GM23338 (cell line): ENCODE measurements around the gene NBAS. TPM values are rescaled to one million over a fixed set of nuclear protein-coding genes. Genes with fewer than 3 reads are reported as not detected.

Source experiments
- ATAC-seq: fragments of 200-7000 bp; cut with Tn5 transposase; 3 replicates; pipeline ENCODE4 v1.9.1; 2020
- DNase-seq: peaks from one replicate; pipeline ENCODE4 v3.0.0-alpha.2; 2015; ENCODE audit warnings: low spot score
- H2AFZ ChIP-seq: fragments of 200-600 bp; sonication (generic); 2 replicates; pipeline ENCODE4 v1.8.0; 2016; ENCODE audit warnings: antibody characterized with exemption, mild to moderate bottlenecking, moderate library complexity
- H3F3A ChIP-seq: fragments of 200-600 bp; sonication (generic); replicated peaks from 2 replicates; pipeline ENCODE4 v1.8.0; 2017; ENCODE audit warnings: antibody characterized with exemption, mixed run types, low read depth
- H3K27ac ChIP-seq: fragments of 200-600 bp; sonication (generic); 2 replicates; pipeline ENCODE4 v1.6.1; 2016; ENCODE audit warnings: low read depth
- H3K27me3 ChIP-seq: fragments of 200-600 bp; sonication (generic); 2 replicates; pipeline ENCODE4 v1.8.0; 2016; ENCODE audit warnings: mild to moderate bottlenecking, mixed run types, moderate library complexity; ENCODE audit not compliant: insufficient read depth
- H3K36me3 ChIP-seq: fragments of 200-600 bp; sonication (generic); 2 replicates; pipeline ENCODE4 v1.8.0; 2016; ENCODE audit warnings: mild to moderate bottlenecking; ENCODE audit not compliant: insufficient read depth
- H3K4me1 ChIP-seq: fragments of 200-600 bp; sonication (generic); 2 replicates; pipeline ENCODE4 v1.8.0; 2016; ENCODE audit warnings: mild to moderate bottlenecking, moderate library complexity; ENCODE audit not compliant: insufficient read depth
- H3K4me2 ChIP-seq: fragments of 200-600 bp; sonication (generic); 2 replicates; pipeline ENCODE4 v1.7.1; 2017; ENCODE audit warnings: mixed run types
- H3K4me3 ChIP-seq: fragments of 200-600 bp; sonication (generic); 2 replicates; pipeline ENCODE4 v1.6.1; 2016; ENCODE audit warnings: mixed run types
- H3K79me2 ChIP-seq: fragments of 200-600 bp; sonication (generic); replicated peaks from 2 replicates; pipeline ENCODE4 v1.8.0; 2017; ENCODE audit warnings: mild to moderate bottlenecking; ENCODE audit not compliant: insufficient read depth
- H3K9me2 ChIP-seq: fragments of 200-600 bp; sonication (generic); 2 replicates; pipeline ENCODE4 v1.8.0; 2017; ENCODE audit not compliant: insufficient read depth
- H4K20me1 ChIP-seq: fragments of 200-600 bp; sonication (generic); replicated peaks from 2 replicates; pipeline ENCODE4 v1.8.0; 2017; ENCODE audit warnings: mild to moderate bottlenecking; ENCODE audit not compliant: insufficient read depth
- H3K27ac Mint-ChIP-seq: 2 replicates; pipeline ENCODE4 v1.8.0; 2020; ENCODE audit warnings: inconsistent platforms, mild to moderate bottlenecking, moderate library complexity, mixed read lengths
- H3K27me3 Mint-ChIP-seq: 3 replicates; pipeline ENCODE4 v1.8.0; 2022; ENCODE audit warnings: low read depth, mild to moderate bottlenecking, moderate library complexity, mixed read lengths, inconsistent platforms; ENCODE audit not compliant: insufficient read depth, poor library complexity
- H3K36me3 Mint-ChIP-seq: 3 replicates; pipeline ENCODE4 v1.8.0; 2021; ENCODE audit warnings: low read depth, mild to moderate bottlenecking, inconsistent platforms, moderate library complexity, mixed read lengths
- H3K4me1 Mint-ChIP-seq: 3 replicates; pipeline ENCODE4 v1.8.0; 2020; ENCODE audit warnings: mild to moderate bottlenecking, inconsistent platforms, mixed read lengths
- H3K4me3 Mint-ChIP-seq: 3 replicates; pipeline ENCODE4 v1.8.0; 2021; ENCODE audit warnings: moderate library complexity, mild to moderate bottlenecking, inconsistent platforms, mixed read lengths
- H3K9me3 Mint-ChIP-seq: 3 replicates; pipeline ENCODE4 v1.8.0; 2020; ENCODE audit warnings: moderate library complexity, mild to moderate bottlenecking, inconsistent platforms, mixed read lengths
- CREB1 ChIP-seq: fragments of 250-450 bp; sonication (Bioruptor Pico); IDR thresholded peaks from 2 replicates; pipeline ENCODE4 v1.5.0; 2020; ENCODE audit warnings: low read depth, mild to moderate bottlenecking, moderate library complexity
- CTCF ChIP-seq, 2 experiments: fragments of 200-600 bp in 1 of 2; sonication (generic) in 1 of 2; conservative IDR thresholded peaks; 2 replicates each; pipeline versions ENCODE4 v1.5.1 to v1.6.1; 2016 to 2017; ENCODE audit warnings: antibody characterized with exemption in 2 of 2, low read depth in 2 of 2, mild to moderate bottlenecking in 2 of 2, moderate library complexity in 1 of 2
- ETS1 ChIP-seq: IDR thresholded peaks from 2 replicates; pipeline ENCODE4 v1.6.1; 2016; ENCODE audit warnings: antibody characterized with exemption
- EZH2 ChIP-seq: fragments of 200-600 bp; sonication (generic); IDR thresholded peaks from one replicate; pipeline ENCODE4 v1.8.0; 2017; ENCODE audit warnings: antibody characterized with exemption, mild to moderate bottlenecking, low read depth; ENCODE audit not compliant: unreplicated experiment
- EZH2phosphoT487 ChIP-seq: fragments of 200-600 bp; sonication (generic); IDR thresholded peaks from one replicate; pipeline ENCODE4 v1.8.1; 2018; ENCODE audit warnings: antibody characterized with exemption; ENCODE audit not compliant: unreplicated experiment
- NANOG ChIP-seq: IDR thresholded peaks from 2 replicates; pipeline ENCODE4 v1.6.1; 2016; ENCODE audit warnings: antibody characterized with exemption, borderline replicate concordance
- POLR2AphosphoS5 ChIP-seq: IDR thresholded peaks from 2 replicates; pipeline ENCODE4 v1.6.1; 2016; ENCODE audit warnings: antibody characterized with exemption, low read depth
- REST ChIP-seq: IDR thresholded peaks from one replicate; pipeline ENCODE4 v1.6.1; 2018; ENCODE audit warnings: antibody characterized with exemption; ENCODE audit not compliant: unreplicated experiment
- STAT1 ChIP-seq: IDR thresholded peaks from one replicate; pipeline ENCODE4 v1.6.1; 2016; ENCODE audit warnings: antibody characterized with exemption; ENCODE audit not compliant: unreplicated experiment
- ZNF114 ChIP-seq: fragments of 250-450 bp; sonication (Bioruptor Pico); IDR thresholded peaks from 2 replicates; pipeline ENCODE4 v1.5.0; 2020; ENCODE audit warnings: mild to moderate bottlenecking, moderate library complexity
- ZNF331 ChIP-seq: fragments of 250-450 bp; sonication (Bioruptor Pico); IDR thresholded peaks from 2 replicates; pipeline ENCODE4 v1.5.0; 2020; ENCODE audit warnings: low read depth, mild to moderate bottlenecking, moderate library complexity
- ZNF462 ChIP-seq: fragments of 250-450 bp; sonication (Bioruptor Pico); IDR thresholded peaks from 2 replicates; pipeline ENCODE4 v1.5.0; 2020; ENCODE audit warnings: mild to moderate bottlenecking, moderate library complexity
- polyA plus RNA-seq: library from polyadenylated mRNA; unstranded; fragments of >200 nt; fragmentation: Nextera tagmentation; extraction: Ambion mirVana; gene quantifications from 2 replicates; pipeline ENCODE4 v1.2.1, GENCODE V29; 2016
- total RNA-seq: library from RNA; depleted of rRNA; stranded (reverse); fragments of >200 nt; shearing (Covaris generic); gene quantifications from 2 replicates; pipeline ENCODE4 v1.2.3, GENCODE V29; 2014

NBAS gene
- total and polyA plus RNA-seq, 2 experiments from 2014 or later, result 24.8 to 38.9 TPM

- Histone ChIP-seq H3K4me3 (no peak overlapping the region), H3K27ac (no peak overlapping the region), H2AFZ (no peak overlapping the region), H3K27me3 (no peaks in the 10 kb centered on the region), H3K36me3 (no peaks in the 10 kb centered on the region), H3K4me2 (no peak overlapping the region), H3K9me2 (no peaks in the 10 kb centered on the region), H4K20me1 (no peaks in the 10 kb centered on the region), H3F3A (no peaks in the 10 kb centered on the region), H3K79me2 (no peaks in the 10 kb centered on the region), H3K4me1 (no peaks in the 10 kb centered on the region)
- DNase-seq, result no peak
- H3K27me3 Mint-ChIP-seq, result no peaks in the 10 kb centered on the region
- TF ChIP-seq CTCF (conservative IDR thresholded peaks at IDR 0.05; ENCODE audit: low read depth in 2 of 2), result no peak
- no peak for TF ChIP-seq ETS1
- TF ChIP-seq EZH2, result no peak
- no peak for TF ChIP-seq CREB1 (CRISPR knock-in tag)
- no peak for TF ChIP-seq EZH2phosphoT487
- TF ChIP-seq ZNF462 (CRISPR knock-in tag), result no peak
- no peak for TF ChIP-seq ZNF114 (CRISPR knock-in tag)
- no peak for TF ChIP-seq POLR2AphosphoS5
- no peak for TF ChIP-seq ZNF331 (CRISPR knock-in tag)
- no peak for TF ChIP-seq NANOG
- no peak for TF ChIP-seq REST
- TF ChIP-seq STAT1, result no peak
- no peak for ATAC-seq
- no peaks in the 10 kb centered on the region for H3K36me3 Mint-ChIP-seq
- no peaks in the 10 kb centered on the region for H3K4me1 Mint-ChIP-seq
- no peaks in the 10 kb centered on the region for H3K9me3 Mint-ChIP-seq
- H3K4me3 Mint-ChIP-seq, result no peak overlapping the region
- H3K27ac Mint-ChIP-seq, result no peak overlapping the region
These were observed 379.9 kb downstream of the NBAS start for GRCh38 chr2:15181092-15181745.
